Measurements from ENCODE around the gene FAH.

FAH gene

DNA sequence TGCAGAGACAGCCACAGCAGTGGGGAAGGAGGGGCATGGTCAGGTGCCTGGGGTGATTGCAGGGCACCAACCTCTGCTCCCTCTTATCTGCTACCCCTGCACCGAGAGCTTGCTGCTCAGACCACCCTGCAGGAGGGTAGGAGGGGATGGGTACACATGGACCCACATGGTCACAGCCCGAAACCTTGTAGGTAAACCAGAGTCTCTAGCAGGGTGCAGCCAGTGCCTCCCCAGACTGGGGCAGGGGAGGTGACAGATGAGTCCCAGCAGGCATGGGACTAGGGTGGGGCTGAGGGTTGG is 49.2 kb downstream of the FAH start:
- no peak for DNase-seq

DNA sequence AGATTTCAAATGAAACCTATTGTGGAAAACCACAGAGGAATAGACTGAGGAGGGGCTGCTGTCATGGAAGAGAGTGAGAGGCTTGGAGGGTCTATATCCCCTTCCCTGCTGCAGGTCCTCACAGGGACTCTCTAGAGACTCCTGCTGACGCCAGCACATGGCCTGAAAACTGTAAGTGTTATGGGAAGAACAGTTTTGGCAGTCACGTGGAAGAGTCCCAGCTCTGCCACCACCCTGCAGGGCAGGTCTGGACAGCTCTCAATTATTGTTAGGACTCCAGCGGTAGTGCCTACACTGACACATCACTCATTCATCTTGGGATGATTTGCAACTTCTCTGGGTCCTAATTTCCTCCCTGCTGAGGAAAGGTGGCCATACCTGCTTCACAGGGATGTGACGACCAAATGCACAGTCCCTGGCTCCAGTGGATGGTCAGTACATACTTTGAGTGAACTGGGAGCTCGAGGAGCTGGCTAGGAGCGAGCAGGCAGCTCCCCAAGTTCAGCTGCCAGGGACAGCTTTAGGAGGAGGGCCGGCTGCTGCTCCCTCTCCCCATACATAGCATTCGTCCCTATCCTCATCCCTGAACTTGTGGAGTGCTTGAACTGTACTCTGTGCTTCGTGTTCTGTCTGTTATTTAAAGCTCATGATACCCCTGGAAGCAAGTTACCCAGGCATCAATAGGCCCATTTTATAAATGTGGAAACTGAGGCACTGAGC is 50.0 kb downstream of the FAH start:
- DNase-seq, result no peak

DNA sequence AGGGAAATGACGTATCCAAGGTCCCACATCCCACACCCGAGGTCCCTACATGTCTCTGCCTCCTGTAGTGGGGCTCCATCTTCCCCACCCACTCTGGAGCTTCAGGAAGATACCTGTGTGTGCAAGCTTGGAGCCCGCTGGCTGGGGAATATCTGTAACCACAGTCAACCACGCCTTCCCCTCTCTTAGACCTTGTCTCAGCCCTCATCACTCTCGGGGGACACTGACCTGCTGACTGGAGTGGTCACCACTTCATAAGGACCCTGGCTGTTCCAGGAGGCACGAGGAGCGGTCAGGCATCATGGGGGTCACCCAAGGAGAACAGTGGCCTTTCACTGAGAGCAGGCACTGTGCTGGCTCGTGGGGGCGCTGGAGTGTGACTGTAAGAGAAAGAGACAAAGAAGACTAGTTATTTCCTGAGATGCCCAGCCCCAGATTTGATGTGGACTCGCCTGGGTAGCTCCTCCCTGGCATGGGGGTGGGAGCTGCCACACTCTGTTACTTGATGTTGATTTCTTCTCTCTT is 50.6 kb downstream of the FAH start:
- no peak for DNase-seq

DNA sequence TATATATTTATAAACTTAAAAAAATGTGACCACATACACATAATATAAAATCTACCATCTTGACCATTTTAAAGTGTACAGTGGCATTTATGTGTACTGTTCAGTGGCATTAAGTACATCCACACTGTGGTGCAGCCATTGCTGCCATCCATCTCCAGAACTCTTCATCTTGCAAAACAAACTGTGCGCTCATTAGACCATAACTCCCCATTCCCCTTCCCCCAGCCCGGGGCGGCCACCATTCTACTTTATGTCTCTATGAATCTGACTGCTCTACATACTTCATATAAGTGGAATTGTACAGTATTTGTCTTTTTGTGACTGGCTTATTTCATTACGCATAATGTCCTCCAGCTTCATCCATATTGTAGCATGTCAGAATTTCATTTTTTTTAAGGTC is 51.4 kb downstream of the FAH start:
- no peak for DNase-seq

DNA sequence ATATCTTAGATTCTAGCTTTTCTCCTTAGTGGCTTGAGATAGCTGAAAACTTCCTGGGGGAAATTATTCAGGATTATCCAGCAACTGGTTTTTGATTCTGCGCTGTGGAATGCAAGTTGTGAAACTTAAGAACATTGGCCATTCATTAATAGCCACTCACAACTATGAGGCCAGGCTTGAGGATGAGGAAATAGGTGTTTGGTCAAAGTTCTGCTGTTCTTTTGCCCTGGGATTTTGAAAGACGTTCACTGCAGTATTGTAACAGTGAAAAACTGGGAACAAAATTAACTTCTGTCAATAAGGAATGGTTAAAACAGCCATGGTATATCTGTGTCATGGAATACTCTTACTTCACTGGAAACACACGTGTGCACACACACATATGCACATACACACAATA is 55.1 kb downstream of the FAH start:
- no peak for DNase-seq

DNA sequence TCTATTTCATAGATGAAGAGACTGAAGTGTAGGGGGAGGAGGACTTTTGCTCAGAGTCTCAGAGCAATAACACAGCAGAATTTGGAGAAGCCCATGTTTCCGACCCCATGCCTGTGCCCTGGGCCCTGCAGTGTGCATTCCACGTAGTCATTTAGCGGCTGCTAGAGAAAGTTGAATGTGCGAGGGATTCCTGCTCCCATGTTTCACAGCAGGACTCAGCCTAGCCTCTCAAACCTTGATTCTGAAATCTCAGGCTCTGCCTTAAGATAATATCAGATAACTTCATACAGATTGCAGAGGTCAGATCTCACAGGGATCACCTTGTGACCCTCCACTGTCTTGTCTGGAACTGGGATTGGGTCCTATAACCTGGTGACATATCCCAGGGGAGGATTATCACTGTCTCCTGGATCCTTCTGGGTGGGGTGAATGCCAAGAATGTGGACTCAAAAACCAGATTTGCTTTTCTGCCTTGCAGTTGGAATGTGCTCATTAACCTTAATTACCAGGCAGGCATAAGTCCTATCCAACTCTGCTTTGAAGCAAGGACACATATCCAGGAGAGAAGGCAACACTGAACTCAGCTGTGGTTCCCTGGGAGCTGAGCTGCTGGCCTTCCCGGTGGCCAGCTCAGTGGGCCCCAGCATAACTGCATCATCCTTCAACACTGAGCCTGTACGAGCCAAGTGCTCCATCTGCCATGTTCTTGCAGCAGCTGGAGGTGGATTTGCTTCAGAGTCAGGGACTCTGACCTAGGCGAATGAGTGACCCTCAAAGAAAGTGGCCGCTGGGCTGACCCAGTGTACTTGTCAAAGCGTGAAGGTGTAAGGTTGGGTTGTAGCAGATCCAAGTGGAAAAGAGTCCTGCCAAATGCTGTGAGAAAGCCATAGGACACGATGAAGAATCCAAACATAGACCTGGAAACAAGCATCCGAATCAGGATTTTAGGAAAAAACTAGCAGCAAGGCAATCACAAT is 56.2 kb downstream of the FAH start:
- DNase-seq, result no peak

DNA sequence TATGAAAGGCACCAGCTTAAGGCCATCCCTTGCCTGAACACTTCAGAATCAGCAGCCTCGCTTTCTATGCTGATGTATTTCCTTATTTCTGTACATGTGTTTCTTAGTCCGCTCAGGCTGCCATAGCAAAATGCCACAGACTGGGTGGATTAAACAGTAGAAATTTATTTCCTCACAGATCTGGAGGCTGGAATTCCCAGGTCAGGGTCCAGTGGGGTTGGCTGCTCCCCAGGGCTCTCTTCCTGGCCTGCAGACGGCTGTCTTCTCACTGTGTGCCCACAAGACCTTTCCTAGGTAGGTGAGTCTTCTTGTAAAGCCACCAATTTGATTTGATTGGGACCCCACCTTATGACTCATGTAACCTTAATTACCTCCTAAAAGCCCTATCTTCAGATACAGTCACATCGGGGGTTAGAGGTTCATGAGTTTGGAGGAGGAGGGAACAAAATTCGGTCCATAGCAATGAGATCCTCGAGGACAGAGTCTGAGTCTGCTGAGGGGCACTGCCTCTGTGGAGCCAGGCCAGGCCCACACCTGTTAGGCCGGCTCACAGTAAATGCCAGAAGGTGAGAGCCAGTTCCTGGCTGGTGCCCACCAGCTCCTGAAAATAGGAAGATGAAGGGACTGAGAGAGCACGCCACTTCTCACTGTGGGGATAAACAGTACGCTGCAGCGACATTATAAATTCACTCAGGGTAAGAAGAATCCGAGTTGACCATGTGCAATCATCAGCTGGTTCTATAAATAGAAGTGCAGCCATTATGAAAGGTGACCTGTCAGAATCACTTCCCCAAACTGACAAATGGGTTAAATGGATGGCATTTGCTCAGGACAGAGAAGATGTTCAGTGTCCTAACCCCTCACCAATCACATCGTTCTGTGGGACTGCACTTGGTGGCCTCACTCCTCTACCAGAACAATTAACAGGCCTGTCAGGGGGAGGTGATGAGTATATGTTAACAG is 58.1 kb downstream of the FAH start:
- DNase-seq, result no peak

DNA sequence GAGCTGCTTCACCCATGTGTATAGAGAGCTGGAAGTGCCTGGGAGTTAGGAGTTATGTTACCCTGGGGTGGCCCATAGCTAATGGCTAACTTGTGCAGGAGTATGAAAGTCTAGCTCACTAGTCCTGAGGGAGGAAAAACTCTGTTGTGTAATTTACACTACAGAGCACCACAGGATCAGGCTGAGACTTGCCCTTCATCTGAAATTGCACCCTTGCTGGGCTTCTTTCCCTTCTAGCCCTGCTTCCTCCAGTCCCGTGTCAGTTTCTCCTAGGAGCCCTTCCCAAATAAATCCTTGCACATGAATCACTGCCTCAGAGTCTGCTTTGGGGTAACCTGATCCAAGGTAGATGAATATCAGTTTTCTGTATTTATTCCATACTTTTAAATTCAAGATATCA is 59.2 kb downstream of the FAH start:
- no peak for DNase-seq

DNA sequence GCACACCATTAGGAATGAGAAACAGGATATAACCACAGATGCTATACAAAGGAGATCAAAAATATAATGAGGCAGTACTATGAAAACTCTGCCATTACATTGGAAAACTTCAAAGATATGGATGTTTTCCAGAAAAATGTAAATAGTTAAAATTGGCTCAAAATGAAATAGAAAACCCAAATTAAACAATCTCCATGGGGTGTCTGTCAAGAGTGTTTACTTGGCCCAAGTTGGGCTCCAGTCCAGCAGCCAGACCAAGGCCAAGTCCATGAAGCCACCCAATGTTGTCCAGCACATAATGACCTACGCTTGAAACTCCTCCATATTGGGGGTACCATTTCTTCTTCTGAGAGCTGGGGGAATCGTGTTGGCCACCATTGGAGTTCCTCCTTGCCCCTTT is 62.1 kb downstream of the FAH start:
- DNase-seq, result no peak

DNA sequence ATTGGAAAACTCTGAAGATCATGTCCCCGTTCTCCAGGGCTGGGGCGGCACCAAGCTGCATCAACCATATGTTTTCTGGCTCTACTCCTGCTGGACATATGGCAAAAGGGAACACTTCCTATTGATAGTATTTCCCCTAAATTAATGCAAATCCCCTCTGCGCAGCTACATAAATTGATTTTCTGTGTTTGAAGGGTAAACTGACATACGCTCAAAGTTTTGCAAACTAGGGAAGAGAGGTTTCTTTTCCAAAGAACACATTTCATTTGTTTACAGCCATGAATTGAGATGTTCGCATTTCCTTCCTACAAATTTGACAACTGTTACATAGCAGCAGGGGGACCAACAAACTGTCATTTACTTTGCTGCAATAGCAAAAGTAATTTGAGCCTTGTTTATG is 63.3 kb downstream of the FAH start:
- DNase-seq, result no peak

DNA sequence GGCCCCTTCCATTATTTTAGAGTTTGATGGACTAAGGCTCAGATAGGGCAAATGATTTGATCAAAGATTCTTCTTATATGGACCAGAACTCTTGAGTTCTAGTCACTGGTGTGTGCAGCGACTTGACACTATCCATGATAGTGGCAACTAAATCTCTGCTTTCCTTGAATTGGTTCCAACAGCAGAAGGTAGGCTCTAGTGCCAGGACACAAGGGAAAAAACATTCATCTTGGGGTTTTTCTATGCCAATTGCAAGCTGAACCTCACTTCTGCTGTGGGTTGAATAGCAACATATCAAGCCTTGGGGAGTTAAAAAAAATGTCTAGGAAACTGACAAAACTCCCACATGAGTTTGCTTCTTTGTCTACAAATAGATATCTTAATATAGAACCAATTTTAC is 64.1 kb downstream of the FAH start:
- DNase-seq, result no peak

DNA sequence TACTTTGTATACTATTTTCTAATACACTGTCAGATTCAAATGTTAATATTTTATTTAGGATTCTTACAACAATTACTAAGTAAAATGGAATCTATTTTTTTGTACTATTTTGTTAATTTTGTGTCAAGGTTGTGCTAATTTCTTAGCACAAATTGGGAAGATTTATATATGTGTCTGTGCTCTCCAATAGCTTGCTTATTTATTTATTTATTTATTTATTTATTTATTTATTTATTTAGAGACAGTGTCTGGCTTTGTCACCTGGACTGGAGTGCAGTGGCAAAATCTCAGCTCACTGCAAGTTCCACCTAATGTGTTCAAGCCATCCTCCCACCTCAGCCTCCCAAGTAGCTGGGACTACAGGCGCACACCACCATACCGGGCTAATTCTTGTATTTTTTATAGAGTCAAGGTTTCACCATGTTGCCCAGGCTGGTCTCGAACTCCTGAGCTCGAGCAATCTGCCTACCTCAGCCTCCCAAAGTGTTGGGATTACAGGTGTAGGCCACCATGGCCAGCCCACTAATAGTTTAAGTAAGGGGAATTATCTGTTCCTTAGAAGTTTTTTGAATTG is 64.6 kb downstream of the FAH start:
- DNase-seq, result no peak

DNA sequence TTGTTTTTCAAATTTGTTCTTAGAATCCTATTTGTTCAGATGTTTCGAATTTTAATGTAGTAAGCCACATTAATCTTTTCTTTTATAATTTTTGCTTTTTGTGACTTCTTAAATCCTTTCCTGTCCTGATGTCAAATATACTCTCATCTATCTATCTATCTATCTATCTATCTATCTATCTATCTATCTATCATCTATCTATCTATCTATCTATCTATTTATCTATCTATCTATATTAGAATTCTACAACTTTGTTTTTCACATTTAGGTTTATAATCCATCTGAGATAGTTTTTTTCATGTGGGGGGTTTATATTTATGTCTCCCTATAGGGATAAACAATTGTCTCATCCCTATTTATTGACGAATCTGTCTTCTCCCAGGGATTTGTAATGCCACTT is 67.2 kb downstream of the FAH start:
- DNase-seq, result no peak

DNA sequence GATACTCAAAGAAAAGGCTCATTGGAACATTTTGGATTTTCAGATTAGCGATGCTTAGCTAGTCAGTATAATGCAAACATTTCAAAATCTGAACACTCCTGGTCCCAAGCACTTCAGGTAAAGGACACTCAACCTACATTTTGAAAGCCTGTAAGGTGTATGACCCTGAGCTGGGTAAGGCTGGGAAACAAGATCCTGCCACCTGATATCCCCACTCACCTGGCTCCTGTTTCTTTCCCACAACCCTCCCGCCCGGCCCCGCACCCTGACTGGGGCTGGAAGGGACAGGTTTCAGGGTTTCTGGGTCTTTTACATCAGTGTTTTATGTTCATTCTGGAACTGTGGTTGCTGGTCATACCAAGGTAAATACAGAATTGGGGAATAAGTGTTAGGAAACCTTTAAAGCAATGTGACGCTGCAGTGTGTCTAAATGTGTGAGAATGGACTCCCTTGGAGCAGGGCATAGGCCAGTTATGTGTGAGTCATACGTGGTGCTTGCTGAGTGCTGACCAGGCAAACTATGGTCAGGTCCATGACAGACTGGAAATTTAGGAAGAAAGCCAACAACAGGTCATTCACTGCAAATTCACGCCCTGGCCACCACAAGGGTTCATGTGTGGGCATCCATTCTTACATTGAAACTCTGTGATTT is 76.3 kb downstream of the FAH start:
- no peak for DNase-seq

DNA sequence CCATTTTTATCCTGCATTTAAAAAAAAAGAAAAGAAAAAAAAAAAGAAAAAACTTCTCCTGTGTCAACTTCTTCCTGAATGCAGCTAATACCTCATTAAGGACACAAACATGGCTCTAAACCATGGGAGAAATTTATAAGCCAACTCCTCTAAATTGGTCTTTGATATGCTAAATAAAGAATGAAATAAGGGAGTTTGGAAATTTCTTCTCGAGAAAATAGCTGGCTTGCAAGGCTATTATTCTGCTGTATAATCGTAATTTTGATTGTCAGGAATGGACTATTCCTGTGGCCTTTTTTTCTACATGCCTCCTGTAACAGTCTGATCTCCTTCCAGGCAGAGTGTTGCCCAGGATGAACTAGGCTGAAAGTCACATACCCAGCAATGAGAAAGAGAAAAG is 78.6 kb downstream of the FAH start:
- DNase-seq, result no peak

DNA sequence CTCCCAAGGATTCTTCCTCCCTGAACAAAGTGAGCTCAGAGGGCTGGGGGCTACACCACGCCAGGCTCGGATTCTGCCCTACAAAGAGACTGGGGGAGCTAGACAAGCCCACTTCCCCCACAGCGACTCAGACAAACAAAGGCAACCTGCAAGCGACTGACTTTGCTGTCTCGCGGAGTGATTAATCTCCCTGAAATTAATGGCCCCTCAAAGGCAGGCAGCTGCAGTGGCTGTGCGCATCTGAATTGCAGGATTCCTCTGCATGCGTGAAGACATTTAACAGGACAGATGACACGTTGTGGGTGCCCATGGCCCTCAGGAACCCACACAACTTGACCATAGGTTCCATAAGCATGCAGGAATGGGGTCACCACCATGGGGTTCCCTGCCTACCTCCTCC is 80.8 kb downstream of the FAH start:
- no peak for DNase-seq

DNA sequence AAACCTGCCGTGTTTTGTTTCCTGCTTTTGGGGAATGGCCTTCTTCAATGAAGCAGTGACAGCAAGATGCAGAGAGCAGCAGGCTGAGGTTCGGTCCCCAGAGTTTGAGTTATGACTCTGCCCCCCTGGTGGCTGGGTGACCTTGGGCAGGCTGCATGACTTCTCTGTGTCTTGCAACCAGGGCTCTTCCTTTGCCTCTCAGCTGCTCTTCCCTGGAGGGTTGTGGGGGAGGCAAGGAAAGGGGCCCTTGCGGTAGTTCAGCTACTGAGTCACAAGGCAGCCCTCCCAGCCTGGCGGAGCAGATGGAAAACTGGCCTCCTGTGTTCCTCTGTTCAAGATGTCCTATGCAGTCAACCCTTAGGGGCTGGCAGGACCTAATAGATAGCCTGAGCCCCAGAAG is 82.1 kb downstream of the FAH start:
- DNase-seq, result no peak

Measured in DMS153 (cell line).